K562 (cell line): ENCODE measurements around the gene ZCCHC24. TPM values are rescaled to one million over a fixed set of nuclear protein-coding genes. Genes with fewer than 3 reads are reported as not detected.

Experiments used
- ARID1B ChIP-seq: fragments of 450-650 bp; IDR thresholded peaks from 2 replicates; pipeline ENCODE4 v1.6.1; 2016; ENCODE audit warnings: antibody characterized with exemption, mild to moderate bottlenecking, inconsistent platforms
- BRD9 ChIP-seq: fragments of 450-650 bp; IDR thresholded peaks from 2 replicates; pipeline ENCODE4 v1.6.1; 2018; ENCODE audit warnings: low read depth; ENCODE audit not compliant: partially characterized antibody
- CBX1 ChIP-seq: sonication (generic); IDR thresholded peaks from 2 replicates; pipeline ENCODE4 v1.6.1; 2016; ENCODE audit warnings: antibody characterized with exemption, low read depth, mild to moderate bottlenecking
- CBX8 ChIP-seq: fragments of 200-600 bp; sonication (generic); IDR thresholded peaks from 2 replicates; pipeline ENCODE4 v1.6.1; 2012; ENCODE audit warnings: borderline replicate concordance, mixed run types, low read depth, mild to moderate bottlenecking, moderate library complexity, mixed read lengths, low read length, control low read depth, inconsistent platforms; ENCODE audit not compliant: poor library complexity, severe bottlenecking; ENCODE audit errors: extremely low read depth
- E2F3 ChIP-seq: fragments of 250-450 bp; sonication (Bioruptor Pico); IDR thresholded peaks from 2 replicates; pipeline ENCODE4 v1.4.0; 2020; ENCODE audit warnings: mild to moderate bottlenecking
- ETS2 ChIP-seq: IDR thresholded peaks from 2 replicates; pipeline ENCODE4 v1.6.1; 2016; ENCODE audit warnings: borderline replicate concordance, missing genetic modification characterization, mild to moderate bottlenecking, moderate library complexity, missing compliant biosample characterization; ENCODE audit not compliant: poor library complexity, severe bottlenecking
- ETV1 ChIP-seq: fragments of 450-650 bp; conservative IDR thresholded peaks from 2 replicates; pipeline ENCODE4 v1.6.1; 2016; ENCODE audit warnings: missing genetic modification characterization, control low read depth, low read depth, missing compliant biosample characterization
- EWSR1 ChIP-seq: fragments of 450-650 bp; IDR thresholded peaks from 2 replicates; pipeline ENCODE4 v1.6.1; 2018; ENCODE audit warnings: borderline replicate concordance, mild to moderate bottlenecking, low read depth, moderate library complexity; ENCODE audit not compliant: partially characterized antibody
- HIVEP1 ChIP-seq: fragments of 250-450 bp; sonication (Bioruptor Pico); IDR thresholded peaks from 2 replicates; pipeline ENCODE4 v1.4.0; 2020; ENCODE audit warnings: mild to moderate bottlenecking
- HMG20A ChIP-seq: fragments of 450-650 bp; formaldehyde crosslinking; conservative IDR thresholded peaks from 2 replicates; pipeline ENCODE4 v1.4.0; 2020; ENCODE audit warnings: mild to moderate bottlenecking, mixed read lengths
- MNT ChIP-seq, 2 experiments: fragments of 450-650 bp; conservative IDR thresholded peaks; 2 replicates each; pipeline ENCODE4 v1.6.1; 2017; ENCODE audit warnings: mild to moderate bottlenecking in 2 of 2, moderate library complexity in 2 of 2
- NFATC3 ChIP-seq: fragments of 450-650 bp; IDR thresholded peaks from 2 replicates; pipeline ENCODE4 v1.6.1; 2017; ENCODE audit warnings: mild to moderate bottlenecking
- PHB ChIP-seq: fragments of 250-450 bp; sonication (Bioruptor Pico); IDR thresholded peaks from 2 replicates; pipeline ENCODE4 v1.5.0; 2021
- POLR3G ChIP-seq: IDR thresholded peaks from 2 replicates; pipeline ENCODE4 v1.6.1; 2011; ENCODE audit not compliant: insufficient read length, insufficient replicate concordance; ENCODE audit errors: extremely low read depth
- SIX5 ChIP-seq, 2 experiments: IDR thresholded peaks; 2 replicates each; pipeline ENCODE4 v1.6.1; 2011; ENCODE audit warnings: low read length in 2 of 2, borderline replicate concordance in 1 of 2, low read depth in 1 of 2, mild to moderate bottlenecking in 1 of 2, moderate library complexity in 1 of 2; ENCODE audit not compliant: insufficient read depth in 1 of 2
- SLC30A9 ChIP-seq: fragments of 250-450 bp; sonication (Bioruptor Pico); IDR thresholded peaks from 2 replicates; pipeline ENCODE4 v1.8.0; 2022; ENCODE audit warnings: mild to moderate bottlenecking, moderate library complexity
- SNRNP70 ChIP-seq: fragments of 200-400 bp; formaldehyde crosslinking; optimal IDR thresholded peaks from 2 replicates; pipeline ENCODE3; 2017; ENCODE audit warnings: low read depth, low read length
- TAF15 ChIP-seq: fragments of 200-400 bp; formaldehyde crosslinking; IDR thresholded peaks from 2 replicates; pipeline ENCODE4 v1.6.1; 2017; ENCODE audit warnings: mild to moderate bottlenecking, low read depth, low read length, moderate library complexity
- TFE3 ChIP-seq: fragments of 450-650 bp; formaldehyde crosslinking; IDR thresholded peaks from 2 replicates; pipeline ENCODE4 v1.4.0; 2020; ENCODE audit warnings: mild to moderate bottlenecking, mixed read lengths
- ZKSCAN1 ChIP-seq: fragments of 150-350 bp; IDR thresholded peaks from 2 replicates; pipeline ENCODE4 v1.6.1; 2016; ENCODE audit warnings: low read depth, low read length
- polyA plus RNA-seq, 8 experiments: library from polyadenylated mRNA; depleted of rRNA in 4 of 8; stranded (reverse) in 5 of 8; unstranded in 3 of 8; fragments of >200 nt; fragmentation: Nextera tagmentation in 2 of 8; fragmentation: Illumina TruSeq in 1 of 8; extraction: Ambion mirVana in 2 of 8; extraction: Trizol in 1 of 8; gene quantifications; 2 replicates each; pipeline versions ENCODE4 v1.2.1 to v1.2.3, GENCODE V29; 2011 to 2014; ENCODE audit warnings: inconsistent platforms in 1 of 8, missing spikeins in 1 of 8
- total RNA-seq, 7 experiments: library from RNA; depleted of rRNA in 6 of 7; stranded (reverse); fragments of >200 nt in 6 of 7; fragmentation: Illumina TruSeq in 2 of 7; extraction: Trizol in 2 of 7; gene quantifications; 2 replicates each; pipeline versions ENCODE4 v1.2.1 to v1.2.3, GENCODE V29; 2011 to 2021; ENCODE audit warnings: low replicate concordance in 1 of 7
- TF ChIP-seq, protein P1 (sequence below): fragments of 450-650 bp; IDR thresholded peaks from 2 replicates; pipeline ENCODE4 v1.7.0; 2016; ENCODE audit warnings: borderline replicate concordance
- TF ChIP-seq, protein P2 (sequence below): fragments of 250-450 bp; sonication (Bioruptor Pico); IDR thresholded peaks from 2 replicates; pipeline ENCODE4 v1.8.0; 2022; ENCODE audit warnings: moderate library complexity, mild to moderate bottlenecking, inconsistent platforms

ZCCHC24 gene
- total and polyA plus RNA-seq, 9 of the 15 experiments (the other 6 are each of a cell fraction or from before 2014, with no cell fraction given), result 0.84 to 11.0 (median 4.6) TPM

GRCh38 chr10:79390551-79391229 lies 54.7 kb downstream of the ZCCHC24 start (continued):
- TF ChIP-seq PHB (CRISPR knock-in tag) (no peak), ETS2 (tag) (no peak), HMG20A (CRISPR knock-in tag) (no peak), SLC30A9 (CRISPR knock-in tag) (no peak), EWSR1 (no peak), CBX8 (no peak), HIVEP1 (CRISPR knock-in tag) (no peak), CBX1 (peak; percentile 68; the same call in 1 of the 2 replicates), TAF15 (no peak), POLR3G (no peak), NFATC3 (no peak), ARID1B (peak; percentile 40), SIX5 (IDR thresholded peaks at IDR 0.05; ENCODE audit: borderline replicate concordance in 1 of 2, insufficient read depth in 1 of 2, low read depth in 1 of 2, low read length in 2 of 2) (no peak), E2F3 (CRISPR knock-in tag) (no peak), BRD9 (peak; percentile 47), ETV1 (tag) (peak; percentile 87), MNT (conservative IDR thresholded peaks at IDR 0.05) (0 out of 4 replicates have a peak, but pooled peaks of 1 of the 2 experiments have one; percentile 43), TFE3 (CRISPR knock-in tag) (no peak), ZKSCAN1 (peak; percentile 97), SNRNP70 (no peak)
- TF ChIP-seq, protein P1, sequence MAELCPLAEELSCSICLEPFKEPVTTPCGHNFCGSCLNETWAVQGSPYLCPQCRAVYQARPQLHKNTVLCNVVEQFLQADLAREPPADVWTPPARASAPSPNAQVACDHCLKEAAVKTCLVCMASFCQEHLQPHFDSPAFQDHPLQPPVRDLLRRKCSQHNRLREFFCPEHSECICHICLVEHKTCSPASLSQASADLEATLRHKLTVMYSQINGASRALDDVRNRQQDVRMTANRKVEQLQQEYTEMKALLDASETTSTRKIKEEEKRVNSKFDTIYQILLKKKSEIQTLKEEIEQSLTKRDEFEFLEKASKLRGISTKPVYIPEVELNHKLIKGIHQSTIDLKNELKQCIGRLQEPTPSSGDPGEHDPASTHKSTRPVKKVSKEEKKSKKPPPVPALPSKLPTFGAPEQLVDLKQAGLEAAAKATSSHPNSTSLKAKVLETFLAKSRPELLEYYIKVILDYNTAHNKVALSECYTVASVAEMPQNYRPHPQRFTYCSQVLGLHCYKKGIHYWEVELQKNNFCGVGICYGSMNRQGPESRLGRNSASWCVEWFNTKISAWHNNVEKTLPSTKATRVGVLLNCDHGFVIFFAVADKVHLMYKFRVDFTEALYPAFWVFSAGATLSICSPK, result no peak
- TF ChIP-seq, protein P2, sequence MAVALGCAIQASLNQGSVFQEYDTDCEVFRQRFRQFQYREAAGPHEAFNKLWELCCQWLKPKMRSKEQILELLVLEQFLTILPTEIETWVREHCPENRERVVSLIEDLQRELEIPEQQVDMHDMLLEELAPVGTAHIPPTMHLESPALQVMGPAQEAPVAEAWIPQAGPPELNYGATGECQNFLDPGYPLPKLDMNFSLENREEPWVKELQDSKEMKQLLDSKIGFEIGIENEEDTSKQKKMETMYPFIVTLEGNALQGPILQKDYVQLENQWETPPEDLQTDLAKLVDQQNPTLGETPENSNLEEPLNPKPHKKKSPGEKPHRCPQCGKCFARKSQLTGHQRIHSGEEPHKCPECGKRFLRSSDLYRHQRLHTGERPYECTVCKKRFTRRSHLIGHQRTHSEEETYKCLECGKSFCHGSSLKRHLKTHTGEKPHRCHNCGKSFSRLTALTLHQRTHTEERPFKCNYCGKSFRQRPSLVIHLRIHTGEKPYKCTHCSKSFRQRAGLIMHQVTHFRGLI, result no peak
